CD8-positive, alpha-beta memory T cell (primary cell): ENCODE results near the gene LMX1B. TPM values are rescaled to one million over a fixed set of nuclear protein-coding genes. Genes with fewer than 3 reads are reported as not detected.

Source experiments
- CTCF ChIA-PET: fragments of 350-600 bp; sonication (Branson Sonifier 250); formaldehyde crosslinking; loops from one replicate; lab custom pipeline; 2021; ENCODE audit warnings: antibody characterized with exemption; lab: Charles Lee
- POLR2A ChIA-PET: fragments of 350-600 bp; sonication (Branson Sonifier 250); formaldehyde crosslinking; loops from one replicate; lab custom pipeline; 2021; ENCODE audit warnings: antibody characterized with exemption; lab: Charles Lee
- DNase-seq, 5 donors: peaks; one replicate each; pipeline versions ENCODE4 v3.0.0 to v3.0.0-alpha.2; 2020 to 2022; ENCODE audit warnings: mixed read lengths in 1 of 5
- H3K27ac ChIP-seq: one replicate; pipeline ENCODE4 v1.7.0; 2013; ENCODE audit warnings: low read depth, mild to moderate bottlenecking, low read length, moderate library complexity
- H3K27me3 ChIP-seq: 2 replicates; pipeline ENCODE4 v1.7.0; 2013; ENCODE audit warnings: low read length, mild to moderate bottlenecking; ENCODE audit not compliant: insufficient read depth, poor library complexity, severe bottlenecking
- H3K36me3 ChIP-seq: 2 replicates; pipeline ENCODE4 v1.7.0; 2013; ENCODE audit warnings: mild to moderate bottlenecking, low read length, moderate library complexity; ENCODE audit not compliant: insufficient read depth
- H3K4me1 ChIP-seq: 2 replicates; pipeline ENCODE4 v1.7.0; 2013; ENCODE audit warnings: mild to moderate bottlenecking, low read length, moderate library complexity; ENCODE audit not compliant: insufficient read depth
- H3K4me3 ChIP-seq: 2 replicates; pipeline ENCODE4 v1.7.0; 2013; ENCODE audit warnings: mild to moderate bottlenecking, low read length
- H3K9me3 ChIP-seq: 2 replicates; pipeline ENCODE4 v1.7.0; 2013; ENCODE audit warnings: mild to moderate bottlenecking, low read length
- H3K27ac Mint-ChIP-seq, 8 donors: one replicate each; pipeline ENCODE4 v1.8.0; 2020 to 2021; ENCODE audit warnings: mixed read lengths in 8 of 8, mild to moderate bottlenecking in 6 of 8, inconsistent platforms in 3 of 8, moderate library complexity in 3 of 8
- H3K27me3 Mint-ChIP-seq, 2 donors: one replicate each; pipeline ENCODE4 v1.8.0; 2020 to 2021; ENCODE audit warnings: mixed read lengths in 2 of 2, mild to moderate bottlenecking in 1 of 2, moderate library complexity in 1 of 2
- H3K36me3 Mint-ChIP-seq, 3 donors: one replicate each; pipeline ENCODE4 v1.8.0; 2020 to 2021; ENCODE audit warnings: mixed read lengths in 3 of 3, inconsistent platforms in 1 of 3, mild to moderate bottlenecking in 1 of 3
- H3K4me1 Mint-ChIP-seq, 3 donors: one replicate each; pipeline ENCODE4 v1.8.0; 2020 to 2021; ENCODE audit warnings: mixed read lengths in 3 of 3, inconsistent platforms in 1 of 3, mild to moderate bottlenecking in 1 of 3
- H3K4me3 Mint-ChIP-seq, 7 donors: one replicate each; pipeline ENCODE4 v1.8.0; 2020 to 2021; ENCODE audit warnings: mixed read lengths in 7 of 7, mild to moderate bottlenecking in 6 of 7, moderate library complexity in 4 of 7, inconsistent platforms in 2 of 7
- H3K9me3 Mint-ChIP-seq, 5 donors: one replicate each; pipeline ENCODE4 v1.8.0; 2020 to 2022; ENCODE audit warnings: mixed read lengths in 5 of 5, mild to moderate bottlenecking in 3 of 5, moderate library complexity in 2 of 5, inconsistent platforms in 1 of 5
- polyA plus RNA-seq: library from polyadenylated mRNA; unstranded; fragments of 300-500 nt; fragmentation: Illumina TruSeq; gene quantifications from one replicate; pipeline ENCODE4 v1.2.3, GENCODE V29; 2021
- total RNA-seq, 2 experiments: library from RNA; stranded (reverse); gene quantifications; one replicate each; pipeline ENCODE4 v1.2.3, GENCODE V29; 2021

The LMX1B gene
- total and polyA plus RNA-seq, 3 experiments from 2014 or later: not detected

- Mint-ChIP-seq H3K27me3 (peaks cover 0 to 1% of the 10 kb centered on the region in 2 donors), H3K36me3 (no peaks in the 10 kb centered on the region), H3K9me3 (no peaks in the 10 kb centered on the region), H3K27ac (peak overlapping the region in 2 of 8 donors; percentile 51 to 52), H3K4me3 (no peak overlapping the region), H3K4me1 (peaks cover 11 to 21% (median 19%) of the 10 kb centered on the region in 3 donors)
- Histone ChIP-seq H3K27me3 (no peaks in the 10 kb centered on the region), H3K27ac (no peak overlapping the region), H3K9me3 (no peaks in the 10 kb centered on the region), H3K4me3 (no peak overlapping the region), H3K36me3 (no peaks in the 10 kb centered on the region), H3K4me1 (peaks cover 7% of the 10 kb centered on the region)
- DNase-seq: no peak
- POLR2A ChIA-PET: no interaction called here
- CTCF ChIA-PET: interaction anchor here (1.2 kb wide), 1 partner anchor 40 kb away, joined by 3 read pairs; no protein-coding TSS in a partner anchor
Observed at GRCh38 chr9:126745574-126746411, 132.1 kb downstream of the LMX1B start.

Other genes with a start within 250 kb of the LMX1B start
- gene ZBTB43, start 191.1 kb downstream of the LMX1B start, total RNA-seq: 10 to 100 TPM; 21.8 to 22.8 TPM
- 14.6 TPM for gene ZBTB43, start 191.1 kb downstream of the LMX1B start, polyA plus RNA-seq
- 1 to 10 TPM; 6.8 to 7.0 TPM for gene ZBTB34, start 246.7 kb downstream of the LMX1B start, total RNA-seq
- 1.3 TPM for gene ZBTB34, start 246.7 kb downstream of the LMX1B start, polyA plus RNA-seq